Liver (tissue), 9 donors: ENCODE data around the gene OR2T1. TPM values are rescaled to one million over a fixed set of nuclear protein-coding genes. Genes with fewer than 3 reads are reported as not detected.
"Not testable (repeated sequence)": the region's sequence is repeated elsewhere in the genome, so short reads cannot be mapped to it uniquely, and the experiment has no call there.

Source experiments
- DNase-seq: peaks from one replicate; pipeline ENCODE4 v3.0.0-alpha.2; 2017; ENCODE audit warnings: low spot score
- H3K27ac ChIP-seq, 2 donors: one replicate each; pipeline ENCODE4 v1.7.0; 2013; ENCODE audit warnings: inconsistent platforms in 2 of 2, low read length in 2 of 2, control low read depth in 1 of 2, low read depth in 1 of 2, mild to moderate bottlenecking in 1 of 2
- H3K27me3 ChIP-seq, 4 donors: one replicate each; pipeline versions ENCODE4 v1.6.1 to v1.7.0; 2013; ENCODE audit warnings: low read length in 3 of 4, inconsistent platforms in 1 of 4, mild to moderate bottlenecking in 1 of 4, moderate library complexity in 1 of 4; ENCODE audit not compliant: control insufficient read depth in 4 of 4, insufficient read depth in 4 of 4
- H3K36me3 ChIP-seq, 4 donors: one replicate each; pipeline versions ENCODE4 v1.6.1 to v1.7.0; 2013; ENCODE audit warnings: low read length in 3 of 4, mild to moderate bottlenecking in 3 of 4, low read depth in 1 of 4, moderate library complexity in 1 of 4; ENCODE audit not compliant: control insufficient read depth in 4 of 4, insufficient read depth in 3 of 4
- H3K4me1 ChIP-seq, 4 donors: one replicate each; pipeline versions ENCODE4 v1.6.1 to v1.7.0; 2013; ENCODE audit warnings: low read length in 3 of 4, mild to moderate bottlenecking in 3 of 4, moderate library complexity in 1 of 4; ENCODE audit not compliant: control insufficient read depth in 4 of 4, insufficient read depth in 4 of 4
- H3K4me3 ChIP-seq, 3 donors: one replicate each; pipeline versions ENCODE4 v1.6.1 to v1.7.0; 2013; ENCODE audit warnings: low read length in 3 of 3, control low read depth in 1 of 3, low read depth in 1 of 3, mild to moderate bottlenecking in 1 of 3
- H3K9ac ChIP-seq, 2 donors: one replicate each; pipeline ENCODE4 v1.7.0; 2013; ENCODE audit warnings: low read length in 2 of 2, mild to moderate bottlenecking in 2 of 2, moderate library complexity in 2 of 2, control low read depth in 1 of 2, low read depth in 1 of 2
- H3K9me3 ChIP-seq, 4 donors: one replicate each; pipeline versions ENCODE4 v1.6.1 to v1.7.0; 2013; ENCODE audit warnings: low read length in 3 of 4; ENCODE audit not compliant: control insufficient read depth in 4 of 4
- WGBS: extraction: QIAGEN DNeasy Blood & Tissue Kit; methylation state at CpG from one replicate; pipeline ENCODE4 v1.1.7; 2013; 5-methylcytosine and 5-hydroxymethylcytosine counted together
- polyA plus RNA-seq, 2 donors: library from polyadenylated mRNA; stranded (reverse) in 1 of 2; unstranded in 1 of 2; fragments of 200-250 nt in 1 of 2; fragments of >200 nt in 1 of 2; fragmentation: Nextera tagmentation in 1 of 2; extraction: Ambion mirVana in 1 of 2; gene quantifications; one replicate each; pipeline versions ENCODE4 v1.2.1 to v1.2.3, GENCODE V29; 2013 to 2015
- total RNA-seq, 2 donors: library from RNA; depleted of rRNA; stranded (reverse); fragments of >200 nt; gene quantifications; one replicate each; pipeline ENCODE4 v1.2.3, GENCODE V29; 2014
- donor health status: healthy.
- donor health status: healthy.
- donor health status: healthy.
- donor health status: healthy.
- donor health status: healthy.

The OR2T1 gene
- total and polyA plus RNA-seq, 4 donors: not detected

GRCh38 chr1:248450466-248451145, 47.8 kb downstream of the OR2T1 start:
- H3K27me3 ChIP-seq, H3K27ac ChIP-seq, H3K9ac ChIP-seq, DNase-seq, H3K36me3 ChIP-seq, H3K4me3 ChIP-seq, H3K9me3 ChIP-seq, H3K4me1 ChIP-seq: not testable (repeated sequence)
- 46% methylated on average over 2 of the region's 5 CpGs for WGBS

- not testable (repeated sequence) for DNase-seq, H3K27ac ChIP-seq, H3K4me3 ChIP-seq, H3K36me3 ChIP-seq, H3K9ac ChIP-seq, H3K4me1 ChIP-seq, H3K27me3 ChIP-seq, H3K9me3 ChIP-seq
- 79% methylated on average over 7 of the region's 7 CpGs for WGBS
Measured at GRCh38 chr1:248453619-248454018, 50.8 kb downstream of the OR2T1 start.

- not testable (repeated sequence) for H3K4me1 ChIP-seq, H3K27me3 ChIP-seq, H3K9me3 ChIP-seq, H3K27ac ChIP-seq, H3K36me3 ChIP-seq, H3K9ac ChIP-seq, H3K4me3 ChIP-seq, DNase-seq
- WGBS: 41% methylated on average over 1 of the region's 4 CpGs
Measured at GRCh38 chr1:248455045-248455444, 52.2 kb downstream of the OR2T1 start.

GRCh38 chr1:248456635-248457034, 53.8 kb downstream of the OR2T1 start:
- H3K9me3 ChIP-seq, H3K4me1 ChIP-seq, H3K27ac ChIP-seq, H3K4me3 ChIP-seq, H3K27me3 ChIP-seq, H3K36me3 ChIP-seq, H3K9ac ChIP-seq, DNase-seq: not testable (repeated sequence)
- no CpG with 5 or more reads among the region's 2 CpGs for WGBS

Other genes with a start within 250 kb of the OR2T1 start
- gene OR2M2, start 228.2 kb upstream of the OR2T1 start, total RNA-seq: not detected
- gene OR2M2, start 228.2 kb upstream of the OR2T1 start, polyA plus RNA-seq: not detected
- gene OR2M3, start 205.8 kb upstream of the OR2T1 start, total RNA-seq: not detected
- not detected for gene OR2M3, start 205.8 kb upstream of the OR2T1 start, polyA plus RNA-seq
- not detected for gene OR2M4, start 171.6 kb upstream of the OR2T1 start, total RNA-seq
- not detected for gene OR2M4, start 171.6 kb upstream of the OR2T1 start, polyA plus RNA-seq
- under 1 TPM in 1 of 2 donors, not detected in 1; 0.37 TPM for gene OR2T33, start 125.1 kb upstream of the OR2T1 start, total RNA-seq
- not detected for gene OR2T33, start 125.1 kb upstream of the OR2T1 start, polyA plus RNA-seq
- not detected for gene OR2T12, start 99.6 kb upstream of the OR2T1 start, total RNA-seq
- not detected for gene OR2T12, start 99.6 kb upstream of the OR2T1 start, polyA plus RNA-seq
- gene OR2M7, start 78.5 kb upstream of the OR2T1 start, total RNA-seq: not detected
- gene OR2M7, start 78.5 kb upstream of the OR2T1 start, polyA plus RNA-seq: not detected
- not detected for gene OR14C36, start 54.3 kb upstream of the OR2T1 start, total RNA-seq
- gene OR14C36, start 54.3 kb upstream of the OR2T1 start, polyA plus RNA-seq: not detected
- not detected for gene OR2T4, start 41.4 kb upstream of the OR2T1 start, total RNA-seq
- not detected for gene OR2T4, start 41.4 kb upstream of the OR2T1 start, polyA plus RNA-seq
- gene OR2T6, start 27.3 kb upstream of the OR2T1 start, total RNA-seq: not detected
- gene OR2T6, start 27.3 kb upstream of the OR2T1 start, polyA plus RNA-seq: not detected
- gene OR2T2, start 42.6 kb downstream of the OR2T1 start, total RNA-seq: not detected
- not detected for gene OR2T2, start 42.6 kb downstream of the OR2T1 start, polyA plus RNA-seq
- not detected for gene OR2T3, start 70.3 kb downstream of the OR2T1 start, total RNA-seq
- gene OR2T3, start 70.3 kb downstream of the OR2T1 start, polyA plus RNA-seq: not detected
- not detected for gene OR2T5, start 85.5 kb downstream of the OR2T1 start, total RNA-seq
- not detected for gene OR2T5, start 85.5 kb downstream of the OR2T1 start, polyA plus RNA-seq
- gene OR2G6, start 105.0 kb downstream of the OR2T1 start, total RNA-seq: not detected
- not detected for gene OR2G6, start 105.0 kb downstream of the OR2T1 start, polyA plus RNA-seq
- gene OR2T29, start 159.7 kb downstream of the OR2T1 start, total RNA-seq: not detected
- gene OR2T29, start 159.7 kb downstream of the OR2T1 start, polyA plus RNA-seq: not detected
- gene OR2T34, start 171.7 kb downstream of the OR2T1 start, total RNA-seq: not detected
- gene OR2T34, start 171.7 kb downstream of the OR2T1 start, polyA plus RNA-seq: not detected
- not detected for gene OR2T10, start 194.7 kb downstream of the OR2T1 start, total RNA-seq
- not detected for gene OR2T10, start 194.7 kb downstream of the OR2T1 start, polyA plus RNA-seq
- not detected for gene OR2T11, start 232.0 kb downstream of the OR2T1 start, total RNA-seq
- not detected for gene OR2T11, start 232.0 kb downstream of the OR2T1 start, polyA plus RNA-seq
- gene OR2T35, start 242.2 kb downstream of the OR2T1 start, total RNA-seq: not detected
- not detected for gene OR2T35, start 242.2 kb downstream of the OR2T1 start, polyA plus RNA-seq